HFF-Myc (cell line): ENCODE data around the gene SMARCC2.
"Not testable (repeated sequence)": the region's sequence is repeated elsewhere in the genome, so short reads cannot be mapped to it uniquely, and the experiment has no call there.

ENCODE experiments used
- DNase-seq: peaks from one replicate; pipeline ENCODE4 v3.0.0-alpha.2; 2011; ENCODE audit warnings: low read depth; ENCODE audit errors: extremely low read depth
- H3K4me3 ChIP-seq: replicated peaks from 2 replicates; pipeline ENCODE4 v1.5.1; 2011; ENCODE audit warnings: low read depth, mild to moderate bottlenecking, control low read depth, low read length
- CTCF ChIP-seq: IDR thresholded peaks from 2 replicates; pipeline ENCODE4 v1.5.1; 2012; ENCODE audit warnings: mild to moderate bottlenecking, low read depth, low read length, control low read depth; ENCODE audit errors: missing control alignments

The SMARCC2 gene

GRCh38 chr12:56117778-56118687 lies 71.2 kb downstream of the SMARCC2 start, which contains the start of gene ZC3H10:
TSS of gene ZC3H10 (plus strand) at chr12:56118266. CDS start at chr12:56120563, 2,297 bp downstream.
- TF ChIP-seq CTCF = peak; percentile 47
- peak; percentile 99 for DNase-seq
- H3K4me3 ChIP-seq = peak within 1 kb of the TSS; percentile 83

GRCh38 chr12:56117082-56117706 lies 72.1 kb downstream of the SMARCC2 start:
- not testable (repeated sequence) for DNase-seq
- H3K4me3 ChIP-seq = peak overlapping the region; percentile 83

- no peak for TF ChIP-seq CTCF
- peak within 1 kb of the TSS; percentile 83 for H3K4me3 ChIP-seq
- DNase-seq = peak; percentile 86
Observed at GRCh38 chr12:56116267-56117081, 72.8 kb downstream of the SMARCC2 start, which contains the start of gene RPL41. TSS of gene RPL41 (plus strand) at chr12:56116633.

- peak overlapping the region; percentile 83 for H3K4me3 ChIP-seq
- no peak for TF ChIP-seq CTCF
- DNase-seq = no peak
Observed at GRCh38 chr12:56115329-56115728, 74.0 kb downstream of the SMARCC2 start.

GRCh38 chr12:56114084-56114483 lies 75.2 kb downstream of the SMARCC2 start:
- no peak for TF ChIP-seq CTCF
- no peak for DNase-seq
- H3K4me3 ChIP-seq = no peak overlapping the region
